HG02943 (cell line): Measurements from ENCODE around the gene KRT73.
"Not testable (repeated sequence)": the region's sequence is repeated elsewhere in the genome, so short reads cannot be mapped to it uniquely, and the experiment has no call there.

Experiments used
- ATAC-seq: cut with Tn5 transposase; IDR thresholded peaks from one replicate; pipeline ENCODE4 v1.9.1; 2021; ENCODE audit warnings: mild to moderate bottlenecking, low read depth, moderate library complexity; ENCODE audit not compliant: unreplicated experiment

KRT73 gene

DNA sequence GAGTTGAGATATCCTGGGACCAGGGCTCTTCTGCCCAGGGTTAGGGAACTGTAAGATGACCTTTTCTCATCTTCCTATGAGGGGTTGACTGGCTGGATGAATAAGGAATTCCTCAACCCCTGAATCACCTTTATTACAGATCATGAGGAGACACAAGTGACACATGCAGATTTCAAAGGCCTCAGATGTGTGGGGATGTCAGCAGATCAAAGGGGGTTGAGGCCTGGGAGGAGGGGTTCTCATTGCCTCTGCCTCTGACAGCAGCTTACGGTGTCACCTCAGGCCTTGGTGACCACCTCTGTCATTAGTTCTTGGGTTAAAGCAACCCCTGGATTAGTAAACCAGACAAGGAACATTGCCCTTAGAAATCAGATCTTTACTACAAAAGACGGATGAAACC is 15.0 kb downstream of the KRT73 start:
- ATAC-seq: no peak

DNA sequence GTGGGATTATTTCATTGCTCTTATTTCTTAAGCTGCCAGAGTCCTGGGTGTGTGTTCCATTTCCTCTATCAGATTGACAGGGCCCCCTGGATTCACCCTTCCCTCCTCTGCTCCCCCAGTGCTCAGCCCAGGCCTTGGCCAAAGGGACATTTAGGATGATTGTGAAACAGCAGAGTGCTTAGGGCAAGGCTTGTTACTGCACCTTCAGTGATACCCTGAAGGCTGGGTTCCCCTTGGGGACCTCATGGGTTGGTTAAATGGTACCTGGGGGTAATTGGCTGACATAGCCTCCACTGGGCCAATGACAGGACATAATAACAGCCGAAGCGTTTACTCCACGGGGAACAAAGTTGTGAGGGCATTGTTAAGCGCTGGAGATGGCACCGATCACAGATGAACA is 15.8 kb downstream of the KRT73 start:
- no peak for ATAC-seq

GRCh38 chr12:52601671-52602070 is 16.7 kb downstream of the KRT73 start:
- ATAC-seq: no peak

- ATAC-seq: no peak
Measured at GRCh38 chr12:52600941-52601481, 17.3 kb downstream of the KRT73 start, which contains the start of gene KRT72. Gene KRT72 (minus strand): TSS chr12:52601463. CDS start chr12:52601452, 11 bp downstream.

DNA sequence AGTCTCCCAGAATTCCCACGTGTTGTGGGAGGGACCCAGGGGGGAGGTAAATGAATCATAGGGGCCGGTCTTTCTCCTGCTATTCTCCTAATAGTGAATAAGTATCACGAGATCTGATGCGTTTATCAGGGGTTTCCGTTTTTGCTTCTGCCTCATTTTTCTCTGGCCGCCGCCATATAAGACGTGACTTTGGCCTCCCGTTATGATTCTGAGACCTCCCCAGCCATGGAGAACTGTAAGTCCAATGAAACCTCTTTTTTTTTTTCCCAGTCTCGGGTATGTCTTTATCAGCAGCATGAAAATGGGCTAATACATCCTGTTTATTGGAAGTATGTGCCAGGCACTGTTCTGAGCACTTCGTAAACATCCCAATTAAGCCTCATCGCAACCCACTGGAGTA is 17.9 kb downstream of the KRT73 start:
- no peak for ATAC-seq

DNA sequence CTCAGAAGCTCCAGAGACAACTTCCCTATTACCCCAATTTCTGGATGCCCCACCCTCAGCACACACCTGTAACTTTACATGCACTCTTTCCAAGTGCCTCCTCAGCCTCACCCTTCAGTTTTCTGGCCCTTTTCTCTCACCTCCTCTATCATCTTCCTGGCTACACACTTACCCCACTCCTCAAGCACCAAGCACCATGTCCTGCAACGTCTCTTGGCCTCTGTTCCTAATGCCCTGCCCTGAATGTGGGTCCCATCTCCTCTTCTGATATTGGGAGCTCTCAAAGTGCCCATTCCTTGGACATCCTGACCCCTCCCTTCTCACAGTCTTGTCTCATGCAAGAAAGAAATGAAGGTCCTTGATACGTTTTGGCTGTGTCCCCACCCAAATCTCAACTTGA is 18.3 kb downstream of the KRT73 start:
- ATAC-seq: no peak

DNA sequence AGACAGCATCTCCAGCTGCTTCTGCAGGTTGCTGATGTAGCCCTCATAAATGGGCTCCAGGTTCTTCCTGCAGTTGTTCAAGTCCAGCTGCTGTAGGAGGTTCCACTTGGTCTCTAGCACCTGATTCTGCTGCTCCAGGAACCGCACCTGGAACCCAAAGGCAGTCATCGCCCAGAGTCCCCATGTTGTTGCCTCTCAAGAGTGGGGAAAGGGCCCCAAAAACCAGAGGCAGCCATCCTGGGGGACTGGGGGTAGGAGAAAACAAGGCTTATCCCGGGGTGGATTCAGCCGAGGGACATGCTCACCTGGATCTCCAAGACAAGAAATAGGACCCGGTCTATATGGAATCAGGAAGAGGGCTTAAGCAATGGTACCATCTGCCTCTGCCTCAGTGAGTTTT is 19.4 kb downstream of the KRT73 start:
- ATAC-seq: no peak

- not testable (repeated sequence) for ATAC-seq
Measured at GRCh38 chr12:52594237-52594636, 24.1 kb downstream of the KRT73 start.

- no peak for ATAC-seq
Measured at GRCh38 chr12:52591521-52591920, 26.8 kb downstream of the KRT73 start.

DNA sequence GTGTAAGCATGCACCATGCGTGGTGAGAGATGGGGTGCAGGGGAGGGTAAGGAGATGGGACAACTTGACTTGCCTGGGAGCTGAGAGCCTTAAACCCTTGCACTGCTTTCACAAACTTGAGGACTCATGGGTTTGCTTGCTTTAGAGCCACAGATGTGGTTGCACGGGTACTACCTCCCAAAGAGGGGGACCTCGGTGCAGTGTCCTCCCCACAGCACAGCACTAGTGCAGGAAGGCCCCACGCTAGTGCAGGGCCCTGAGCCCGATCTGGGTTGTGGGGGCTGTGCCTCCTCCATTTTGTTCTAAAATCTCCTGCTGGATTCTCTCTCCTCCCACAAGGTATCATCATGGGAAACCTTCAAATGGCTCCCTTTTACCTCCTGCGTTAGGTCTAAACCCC is 28.3 kb downstream of the KRT73 start:
- ATAC-seq: no peak

GRCh38 chr12:52587563-52587962 is 30.8 kb downstream of the KRT73 start:
- ATAC-seq: no peak

DNA sequence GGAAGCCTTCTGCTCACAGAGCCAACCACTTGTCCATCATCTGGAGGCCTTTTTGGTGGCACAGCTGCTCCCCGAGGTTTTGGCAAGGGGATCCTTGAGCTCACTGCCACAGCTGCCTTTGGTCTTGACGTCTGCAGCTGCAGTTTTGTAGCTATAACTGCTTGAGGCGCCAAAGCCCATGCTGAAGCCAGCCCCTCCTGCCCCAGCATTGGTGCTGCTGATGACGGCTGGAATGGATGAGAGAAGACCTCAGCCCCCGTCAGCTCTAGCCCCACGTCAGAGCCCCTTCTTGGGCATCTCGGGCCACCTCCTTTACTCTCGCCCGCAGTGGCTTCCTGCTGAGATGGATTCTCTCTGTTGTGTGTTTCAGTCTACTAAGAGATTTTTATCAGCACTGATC is 32.4 kb downstream of the KRT73 start:
- ATAC-seq: no peak

GRCh38 chr12:52585066-52585465 is 33.3 kb downstream of the KRT73 start:
- ATAC-seq: no peak

GRCh38 chr12:52584156-52584682 is 34.1 kb downstream of the KRT73 start:
- no peak for ATAC-seq

DNA sequence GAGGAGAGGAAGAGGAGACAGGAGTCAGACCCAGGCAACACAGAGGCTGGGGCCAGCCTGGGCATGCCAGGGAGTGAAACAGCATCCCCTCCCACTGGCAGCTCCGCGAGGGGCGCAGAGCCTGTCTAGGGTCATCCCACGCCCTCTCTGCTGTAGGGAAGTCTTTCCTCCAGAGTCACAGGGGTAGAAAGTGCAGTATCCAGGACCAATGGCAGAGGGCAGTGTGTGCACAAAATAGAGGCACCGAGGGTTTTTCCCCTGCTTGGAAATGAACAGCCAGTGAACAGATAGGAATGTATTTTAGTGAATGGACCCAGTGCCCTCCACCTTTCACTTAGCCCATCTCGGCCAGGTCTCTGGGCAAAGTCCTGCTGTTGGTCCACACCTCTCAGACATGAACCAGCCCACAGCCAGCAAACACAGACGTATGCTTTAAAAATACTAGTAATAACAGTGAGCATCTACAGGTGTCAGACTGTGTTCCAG is 35.3 kb downstream of the KRT73 start:
- ATAC-seq: no peak

GRCh38 chr12:52582486-52582885 is 35.9 kb downstream of the KRT73 start:
- no peak for ATAC-seq

DNA sequence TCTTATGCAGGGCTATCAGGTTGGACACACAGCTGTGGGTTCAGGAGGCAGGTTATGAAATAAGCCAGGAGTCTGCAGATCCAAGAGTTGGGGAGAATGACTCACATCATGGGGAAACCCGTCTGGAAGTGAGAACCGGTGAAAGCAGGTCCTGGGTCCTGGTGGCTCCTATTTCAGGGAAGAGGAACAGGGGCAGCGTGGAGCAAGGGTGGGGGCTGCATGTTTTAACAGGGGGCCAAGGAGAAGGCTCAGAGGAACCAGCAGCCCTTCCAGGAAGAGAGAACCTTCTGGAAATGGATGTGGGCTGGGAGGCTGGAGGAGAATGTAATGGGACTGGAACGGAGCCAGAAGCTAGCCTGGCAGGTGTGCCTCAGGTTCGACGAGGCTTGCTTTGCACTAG is 36.9 kb downstream of the KRT73 start:
- ATAC-seq: no peak

- ATAC-seq: no peak
Measured at GRCh38 chr12:52581066-52581465, 37.3 kb downstream of the KRT73 start.

DNA sequence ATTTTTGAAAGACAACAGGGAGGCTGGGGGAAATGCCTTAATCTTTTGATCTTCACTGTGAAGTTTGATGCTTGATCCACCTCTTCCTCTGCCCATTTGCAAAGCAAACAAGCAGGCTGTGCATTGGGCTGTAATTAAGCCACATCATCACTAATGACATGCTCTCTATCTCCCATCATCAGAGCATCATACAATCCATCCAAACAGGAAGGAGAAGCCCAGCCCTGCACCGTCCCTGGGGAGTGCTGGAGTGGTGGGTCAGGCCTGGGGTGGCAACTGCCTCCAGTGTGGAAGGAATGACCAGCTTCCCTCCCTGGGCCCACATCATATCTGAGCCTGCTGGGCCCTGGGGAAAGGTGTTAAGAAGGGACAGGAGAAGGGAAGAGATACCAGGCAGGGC is 37.9 kb downstream of the KRT73 start:
- ATAC-seq: no peak

GRCh38 chr12:52579468-52580465 is 38.6 kb downstream of the KRT73 start:
- ATAC-seq: no peak

- ATAC-seq: no peak
Measured at GRCh38 chr12:52578469-52578868, 39.9 kb downstream of the KRT73 start.
